ENCODE data around the gene NIPAL1.
A peak's percentile ranks its signal among the peaks of the same experiment; 100 is the strongest.
"Not testable (repeated sequence)": the region's sequence is repeated elsewhere in the genome, so short reads cannot be mapped to it uniquely, and the experiment has no call there.

NIPAL1 gene

DNA sequence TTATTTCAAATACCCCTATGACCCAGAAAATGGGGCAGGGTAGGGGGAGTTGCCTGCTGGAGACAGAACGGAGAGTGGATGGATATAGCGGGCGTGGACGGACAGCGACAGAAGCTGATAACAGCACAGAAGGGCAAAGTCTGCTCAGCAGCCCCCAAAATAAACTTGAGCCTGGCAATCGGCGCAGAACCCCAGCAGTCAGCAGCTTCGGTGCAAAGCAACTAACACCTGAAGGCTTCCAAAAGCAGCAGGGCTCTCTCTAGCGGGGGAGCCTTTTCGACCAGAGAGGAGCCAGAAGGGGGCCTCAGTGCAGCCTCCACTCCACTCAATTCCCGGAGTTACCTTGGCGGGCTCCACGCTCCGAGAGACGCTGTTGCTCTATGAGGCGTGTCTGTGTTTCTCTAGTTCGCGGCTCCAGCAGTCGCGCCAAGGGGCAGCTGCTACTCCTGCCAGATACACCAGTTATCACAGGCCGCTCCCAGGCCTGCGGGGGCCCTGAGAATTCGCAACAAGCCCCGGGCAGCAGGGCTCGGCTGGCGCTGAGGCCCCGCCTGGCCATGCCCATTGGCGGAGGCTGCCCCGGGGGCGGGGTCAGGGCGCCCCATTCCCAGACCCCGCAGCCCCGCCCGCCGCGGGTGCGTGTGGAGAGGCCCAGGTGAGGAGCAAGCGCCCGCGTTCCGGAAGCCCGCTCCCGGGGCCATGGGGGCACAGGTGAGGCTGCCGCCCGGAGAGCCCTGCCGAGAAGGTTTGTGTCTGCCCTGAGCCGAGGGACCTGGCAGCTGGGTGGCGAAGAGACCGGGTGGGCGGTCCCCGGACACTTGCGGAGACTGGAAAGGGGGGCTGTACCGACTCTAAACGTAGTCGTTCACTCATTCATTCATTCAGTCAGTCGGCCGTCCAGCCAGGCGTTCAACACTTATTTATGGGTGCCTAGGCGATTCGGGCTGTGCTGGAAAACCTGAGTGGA, at the start of gene NIPAL1, which contains the start of gene CNGA1:
NIPAL1 (plus strand) TSS at position 632 of the 967 bp plus-strand sequence; CDS start at position 700, 68 bp downstream.
CNGA1 (minus strand) TSS at position 541 of the 967 bp plus-strand sequence. CDS start 63,992 bp downstream, outside the sequence.
- TF ChIP-seq, protein P1, sequence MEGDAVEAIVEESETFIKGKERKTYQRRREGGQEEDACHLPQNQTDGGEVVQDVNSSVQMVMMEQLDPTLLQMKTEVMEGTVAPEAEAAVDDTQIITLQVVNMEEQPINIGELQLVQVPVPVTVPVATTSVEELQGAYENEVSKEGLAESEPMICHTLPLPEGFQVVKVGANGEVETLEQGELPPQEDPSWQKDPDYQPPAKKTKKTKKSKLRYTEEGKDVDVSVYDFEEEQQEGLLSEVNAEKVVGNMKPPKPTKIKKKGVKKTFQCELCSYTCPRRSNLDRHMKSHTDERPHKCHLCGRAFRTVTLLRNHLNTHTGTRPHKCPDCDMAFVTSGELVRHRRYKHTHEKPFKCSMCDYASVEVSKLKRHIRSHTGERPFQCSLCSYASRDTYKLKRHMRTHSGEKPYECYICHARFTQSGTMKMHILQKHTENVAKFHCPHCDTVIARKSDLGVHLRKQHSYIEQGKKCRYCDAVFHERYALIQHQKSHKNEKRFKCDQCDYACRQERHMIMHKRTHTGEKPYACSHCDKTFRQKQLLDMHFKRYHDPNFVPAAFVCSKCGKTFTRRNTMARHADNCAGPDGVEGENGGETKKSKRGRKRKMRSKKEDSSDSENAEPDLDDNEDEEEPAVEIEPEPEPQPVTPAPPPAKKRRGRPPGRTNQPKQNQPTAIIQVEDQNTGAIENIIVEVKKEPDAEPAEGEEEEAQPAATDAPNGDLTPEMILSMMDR (IDR thresholded peaks at IDR 0.05; ENCODE audit: control insufficient read depth, insufficient read depth, low read depth, low read length, missing control alignments): peak; percentile 55
- DNase-seq (ENCODE audit: low read depth): no peak
- peak within 1 kb of the TSS; percentile 66 for H3K4me3 ChIP-seq (ENCODE audit: control insufficient read depth, low read depth, low read length)

DNA sequence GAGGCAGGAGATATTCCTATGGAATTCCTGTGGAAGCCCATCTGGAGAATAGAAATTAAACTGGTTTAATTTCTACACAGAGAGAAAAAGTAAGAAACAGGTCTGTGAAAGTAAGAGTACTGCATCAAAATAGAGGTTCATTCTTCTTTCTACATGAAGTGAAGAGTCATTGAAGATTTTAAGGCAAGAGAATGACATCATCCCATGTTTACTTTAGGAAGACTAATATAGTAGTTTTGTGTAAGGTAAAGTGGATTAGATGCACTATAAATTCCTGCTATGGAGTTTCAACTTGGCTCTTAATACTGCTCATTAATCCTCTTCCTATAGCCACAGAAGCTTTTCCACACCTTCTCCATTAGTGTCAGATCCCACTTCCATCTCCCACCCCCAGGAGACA, 47.7 kb upstream of the NIPAL1 start:
- no peak overlapping the region for H3K4me3 ChIP-seq (ENCODE audit: control insufficient read depth, low read depth, low read length)
- DNase-seq (ENCODE audit: low read depth): no peak
- TF ChIP-seq, protein P1 (IDR thresholded peaks at IDR 0.05; ENCODE audit: control insufficient read depth, insufficient read depth, low read depth, low read length, missing control alignments): no peak

DNA sequence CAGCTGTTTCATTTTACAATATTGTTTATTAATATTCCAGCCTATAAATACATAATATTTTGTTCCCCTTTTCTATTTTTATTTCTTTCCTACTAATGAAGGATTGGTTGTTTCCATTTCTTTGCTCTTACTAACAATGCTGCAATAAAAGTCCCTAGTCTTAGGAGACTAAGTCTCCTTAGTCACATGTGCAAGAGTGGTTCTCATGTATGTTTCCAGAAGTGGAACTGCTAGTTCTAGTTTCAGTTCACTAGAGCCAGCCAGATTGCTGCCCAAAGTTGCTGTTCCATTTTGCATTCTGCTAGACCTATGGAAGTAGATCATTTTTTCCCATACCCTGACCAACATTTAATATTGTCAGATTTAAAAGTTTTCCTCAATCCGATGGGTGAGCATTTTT, 44.4 kb upstream of the NIPAL1 start:
- H3K4me3 ChIP-seq (ENCODE audit: control insufficient read depth, low read depth, low read length): no peak overlapping the region
- no peak for DNase-seq (ENCODE audit: low read depth)
- TF ChIP-seq, protein P1 (IDR thresholded peaks at IDR 0.05; ENCODE audit: control insufficient read depth, insufficient read depth, low read depth, low read length, missing control alignments): no peak

DNA sequence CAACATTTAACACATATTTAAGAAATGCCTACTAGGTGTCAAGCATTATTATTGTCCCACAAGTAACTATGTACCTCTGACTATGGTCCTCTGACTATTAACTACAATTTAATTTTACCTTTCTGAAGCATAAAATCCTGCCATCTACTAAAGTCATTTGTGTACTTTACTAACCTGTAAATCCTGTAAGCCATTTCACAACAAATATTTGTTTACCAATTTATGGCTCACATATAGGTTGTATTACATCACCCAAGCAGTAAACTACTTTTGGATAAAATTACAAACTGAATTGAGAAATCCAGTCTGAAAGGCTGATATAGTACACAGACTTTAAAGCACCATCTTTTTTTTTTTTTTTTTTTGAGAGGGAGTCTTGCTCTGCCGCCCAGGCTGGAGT, 43.9 kb upstream of the NIPAL1 start:
- TF ChIP-seq, protein P1 (IDR thresholded peaks at IDR 0.05; ENCODE audit: control insufficient read depth, insufficient read depth, low read depth, low read length, missing control alignments): no peak
- H3K4me3 ChIP-seq (ENCODE audit: control insufficient read depth, low read depth, low read length): no peak overlapping the region
- no peak for DNase-seq (ENCODE audit: low read depth)

DNA sequence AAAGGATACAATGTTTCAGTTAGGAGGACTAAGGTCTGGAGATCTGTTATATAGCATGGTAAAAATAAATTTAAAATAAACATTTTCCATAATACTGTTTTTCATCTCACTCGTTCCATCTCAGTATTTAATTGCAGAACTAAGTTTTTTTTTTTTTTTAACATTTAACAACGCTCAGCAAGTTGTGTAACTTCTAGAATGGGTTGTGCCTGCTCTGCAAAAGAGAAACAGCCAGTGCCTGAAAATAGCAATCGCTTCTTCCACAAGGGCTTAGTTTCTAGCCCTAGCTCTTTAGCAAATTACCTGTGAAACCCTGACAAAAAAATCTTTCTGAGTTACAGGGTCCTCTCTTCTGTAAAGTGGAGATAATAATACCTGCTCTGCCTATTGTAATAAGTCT, 42.0 kb upstream of the NIPAL1 start:
- DNase-seq (ENCODE audit: low read depth): no peak
- H3K4me3 ChIP-seq (ENCODE audit: control insufficient read depth, low read depth, low read length): no peak overlapping the region
- TF ChIP-seq, protein P1 (IDR thresholded peaks at IDR 0.05; ENCODE audit: control insufficient read depth, insufficient read depth, low read depth, low read length, missing control alignments): no peak

DNA sequence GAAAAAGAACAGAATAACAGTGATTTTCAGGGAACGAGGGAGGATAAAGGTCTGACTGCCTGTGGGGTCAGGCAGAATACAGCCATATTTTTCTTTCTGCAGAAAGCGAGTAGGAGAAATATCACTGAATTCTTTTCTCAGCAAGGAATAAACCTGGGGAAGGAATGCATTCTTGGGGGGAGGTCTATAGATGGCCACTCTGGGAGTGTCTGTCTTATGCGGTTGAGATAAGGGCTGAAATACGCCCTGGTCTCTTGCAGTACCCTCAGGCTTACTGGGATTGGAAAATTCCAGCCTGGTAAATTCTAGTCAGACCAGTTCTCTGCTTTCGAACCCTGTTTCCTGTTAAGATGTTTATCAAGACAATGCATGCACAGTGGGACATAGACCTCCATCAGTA, 26.4 kb upstream of the NIPAL1 start:
- DNase-seq (ENCODE audit: low read depth): no peak
- TF ChIP-seq, protein P1 (IDR thresholded peaks at IDR 0.05; ENCODE audit: control insufficient read depth, insufficient read depth, low read depth, low read length, missing control alignments): no peak
- H3K4me3 ChIP-seq (ENCODE audit: control insufficient read depth, low read depth, low read length): no peak overlapping the region

DNA sequence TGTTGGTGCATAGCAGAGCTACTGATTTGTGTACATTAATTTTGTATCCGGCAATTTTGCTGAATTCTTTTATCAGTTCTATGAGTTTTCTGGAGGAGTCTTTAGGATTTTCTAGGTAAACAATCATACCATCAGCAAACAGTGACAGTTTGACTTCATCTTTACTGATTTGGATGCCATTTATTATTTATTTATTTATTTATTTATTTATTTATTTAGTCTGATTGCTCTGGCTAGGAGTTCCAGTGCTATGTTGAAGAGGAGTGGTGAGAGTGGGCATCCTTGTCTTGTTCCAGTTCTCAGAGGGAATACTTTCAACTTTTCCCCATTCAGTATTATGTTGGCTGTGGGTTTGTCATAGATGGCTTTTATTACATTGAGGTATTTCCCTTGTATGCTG, 24.1 kb upstream of the NIPAL1 start:
- not testable (repeated sequence) for DNase-seq (ENCODE audit: low read depth); H3K4me3 ChIP-seq (ENCODE audit: control insufficient read depth, low read depth, low read length)
